Skeletal muscle satellite cell (primary cell): Measurements from ENCODE around the gene NMNAT2.

Source experiments
- H3K27me3 ChIP-seq: 2 replicates; pipeline ENCODE4 v1.7.0; 2013; ENCODE audit warnings: low read length; ENCODE audit not compliant: control insufficient read depth, insufficient read depth
- H3K36me3 ChIP-seq: 2 replicates; pipeline ENCODE4 v1.7.0; 2013; ENCODE audit warnings: mild to moderate bottlenecking, control low read depth, low read length; ENCODE audit not compliant: insufficient read depth
- H3K4me1 ChIP-seq: 2 replicates; pipeline ENCODE4 v1.7.0; 2013; ENCODE audit warnings: low read length; ENCODE audit not compliant: control insufficient read depth, insufficient read depth
- H3K4me2 ChIP-seq: 2 replicates; pipeline ENCODE4 v1.7.0; 2013; ENCODE audit warnings: mild to moderate bottlenecking, low read length
- H3K4me3 ChIP-seq: 2 replicates; pipeline ENCODE4 v1.7.0; 2013; ENCODE audit warnings: low read length
- H3K9ac ChIP-seq: 2 replicates; pipeline ENCODE4 v1.7.0; 2013; ENCODE audit warnings: mild to moderate bottlenecking, low read depth, low read length, moderate library complexity
- H3K9me3 ChIP-seq: replicated peaks from 2 replicates; pipeline ENCODE4 v1.7.0; 2013; ENCODE audit warnings: mild to moderate bottlenecking, control low read depth, low read length

Gene NMNAT2

GRCh38 chr1:183361081-183361480 is 57.1 kb downstream of the NMNAT2 start:
- H3K36me3 ChIP-seq, result no peaks in the 10 kb centered on the region
- H3K4me1 ChIP-seq, result no peaks in the 10 kb centered on the region
- no peak overlapping the region for H3K9ac ChIP-seq
- no peak overlapping the region for H3K4me2 ChIP-seq
- peaks cover 40% of the 10 kb centered on the region for H3K27me3 ChIP-seq
- no peaks in the 10 kb centered on the region for H3K9me3 ChIP-seq
- no peak overlapping the region for H3K4me3 ChIP-seq

GRCh38 chr1:183360473-183360872 is 57.7 kb downstream of the NMNAT2 start:
- Histone ChIP-seq H3K4me3 (no peak overlapping the region), H3K4me1 (no peaks in the 10 kb centered on the region), H3K4me2 (no peak overlapping the region), H3K27me3 (peaks cover 40% of the 10 kb centered on the region), H3K36me3 (no peaks in the 10 kb centered on the region), H3K9ac (no peak overlapping the region), H3K9me3 (no peaks in the 10 kb centered on the region)

DNA sequence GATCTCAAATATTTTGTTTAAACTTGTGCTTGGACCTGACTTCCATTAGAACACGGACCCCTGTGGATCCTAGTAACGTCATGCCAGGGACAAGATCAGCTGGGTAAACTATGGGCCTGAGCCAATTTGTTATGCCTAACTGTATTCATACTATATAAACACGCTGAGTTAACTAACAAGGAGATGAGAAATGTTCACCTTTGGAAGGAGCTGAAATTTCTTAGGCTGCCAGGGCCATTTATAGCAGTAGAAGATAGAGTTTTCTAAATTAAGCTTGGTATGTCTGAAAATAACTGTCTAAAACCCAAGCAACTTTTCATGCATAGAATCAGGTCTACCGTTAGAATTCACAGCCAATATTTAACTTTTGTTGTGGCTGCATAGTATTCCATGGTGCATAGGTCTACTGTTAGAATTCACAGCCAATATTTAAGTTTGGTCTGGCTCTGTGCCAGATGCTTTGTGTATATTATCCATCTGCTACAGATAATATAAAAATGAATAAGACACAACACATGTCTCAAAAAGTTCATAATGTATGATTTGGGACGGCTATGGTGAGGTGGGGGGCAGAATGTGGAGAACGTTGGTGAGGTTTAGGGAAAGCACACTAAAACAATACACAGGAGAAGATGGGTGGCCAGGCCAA is 61.5 kb downstream of the NMNAT2 start:
- Histone ChIP-seq H3K4me1 (no peaks in the 10 kb centered on the region), H3K4me2 (no peak overlapping the region), H3K36me3 (no peaks in the 10 kb centered on the region), H3K27me3 (peaks cover 33% of the 10 kb centered on the region), H3K4me3 (no peak overlapping the region), H3K9ac (no peak overlapping the region), H3K9me3 (no peaks in the 10 kb centered on the region)

DNA sequence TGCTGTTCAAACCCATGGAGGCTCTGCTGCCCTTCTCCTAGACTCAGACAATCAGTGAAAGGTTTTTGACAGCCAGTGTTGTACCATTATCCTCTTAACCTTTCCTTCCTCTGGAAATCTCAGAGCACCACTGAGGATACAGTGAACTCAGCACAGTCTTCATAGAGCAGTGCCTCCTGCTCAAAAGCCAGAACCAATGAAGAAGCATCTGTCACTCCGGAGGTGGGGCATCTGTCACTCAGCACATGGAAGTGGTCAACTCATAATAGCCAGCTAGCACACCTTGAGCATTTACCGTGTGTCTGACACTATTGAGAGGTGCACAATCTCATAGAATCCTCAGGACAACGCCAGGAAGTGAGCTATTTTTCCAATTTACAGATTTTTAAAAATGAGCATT is 62.4 kb downstream of the NMNAT2 start:
- Histone ChIP-seq H3K4me3 (no peak overlapping the region), H3K4me1 (no peaks in the 10 kb centered on the region), H3K27me3 (peaks cover 34% of the 10 kb centered on the region), H3K36me3 (no peaks in the 10 kb centered on the region), H3K9ac (no peak overlapping the region), H3K4me2 (no peak overlapping the region), H3K9me3 (no peaks in the 10 kb centered on the region)

DNA sequence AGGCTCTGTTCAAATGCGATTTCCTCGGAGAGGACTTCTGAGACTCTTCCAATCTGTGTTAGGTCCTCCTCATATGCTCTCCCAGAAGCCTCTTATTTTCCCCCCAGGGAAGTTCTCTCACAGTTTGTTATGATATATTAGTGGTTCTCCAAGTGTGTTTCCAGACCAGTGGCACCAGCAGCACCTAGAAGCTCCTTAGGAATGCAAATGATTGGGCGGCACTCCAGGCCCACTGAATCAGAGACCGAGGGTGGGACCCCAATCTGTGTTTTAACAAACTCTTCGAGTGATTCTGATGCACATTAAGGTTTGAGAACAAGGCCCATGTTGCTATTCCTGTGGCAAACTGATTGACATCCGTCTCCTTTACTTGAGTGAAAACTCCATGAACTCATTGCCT is 63.0 kb downstream of the NMNAT2 start:
- Histone ChIP-seq H3K4me1 (no peaks in the 10 kb centered on the region), H3K27me3 (peaks cover 35% of the 10 kb centered on the region), H3K9ac (no peak overlapping the region), H3K36me3 (no peaks in the 10 kb centered on the region), H3K4me3 (no peak overlapping the region), H3K4me2 (no peak overlapping the region), H3K9me3 (no peaks in the 10 kb centered on the region)

- Histone ChIP-seq H3K36me3 (no peaks in the 10 kb centered on the region), H3K9ac (no peak overlapping the region), H3K9me3 (no peaks in the 10 kb centered on the region), H3K4me2 (no peak overlapping the region), H3K4me1 (no peaks in the 10 kb centered on the region), H3K27me3 (peaks cover 34% of the 10 kb centered on the region), H3K4me3 (no peak overlapping the region)
Measured at GRCh38 chr1:183353597-183353996, 64.6 kb downstream of the NMNAT2 start.

DNA sequence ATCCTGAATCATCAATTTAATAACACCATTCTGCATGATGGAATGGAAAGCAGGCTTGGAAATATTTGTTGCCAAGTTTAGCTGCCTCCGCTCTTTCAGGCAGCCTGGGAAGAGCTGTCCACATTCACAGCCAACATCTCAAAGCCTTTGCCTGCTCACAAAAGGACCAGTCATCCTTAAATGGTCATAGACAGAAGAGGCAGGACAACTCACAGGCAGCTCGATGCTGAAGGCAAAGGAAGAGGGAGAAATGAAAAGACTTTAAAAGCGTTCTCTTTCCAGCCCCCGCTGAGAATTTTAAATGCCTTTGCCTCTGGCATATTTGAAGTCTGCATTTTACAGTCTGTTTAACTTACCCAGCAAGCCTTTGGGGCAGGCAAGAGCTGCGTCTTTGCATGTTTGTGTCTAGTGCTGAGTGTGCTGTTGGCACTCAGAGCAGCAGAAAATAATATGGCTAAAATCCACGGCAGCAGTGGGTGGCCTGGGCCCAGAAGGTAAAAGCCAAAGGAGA is 68.9 kb downstream of the NMNAT2 start:
- H3K9ac ChIP-seq, result no peak overlapping the region
- no peak overlapping the region for H3K4me2 ChIP-seq
- H3K9me3 ChIP-seq, result no peaks in the 10 kb centered on the region
- peaks cover 43% of the 10 kb centered on the region for H3K27me3 ChIP-seq
- no peak overlapping the region for H3K4me3 ChIP-seq
- H3K4me1 ChIP-seq, result no peaks in the 10 kb centered on the region
- H3K36me3 ChIP-seq, result no peaks in the 10 kb centered on the region

- Histone ChIP-seq H3K4me2 (no peak overlapping the region), H3K4me1 (no peaks in the 10 kb centered on the region), H3K9ac (no peak overlapping the region), H3K36me3 (no peaks in the 10 kb centered on the region), H3K9me3 (no peaks in the 10 kb centered on the region), H3K4me3 (no peak overlapping the region), H3K27me3 (peaks cover 37% of the 10 kb centered on the region)
Measured at GRCh38 chr1:183346276-183346732, 71.9 kb downstream of the NMNAT2 start.

DNA sequence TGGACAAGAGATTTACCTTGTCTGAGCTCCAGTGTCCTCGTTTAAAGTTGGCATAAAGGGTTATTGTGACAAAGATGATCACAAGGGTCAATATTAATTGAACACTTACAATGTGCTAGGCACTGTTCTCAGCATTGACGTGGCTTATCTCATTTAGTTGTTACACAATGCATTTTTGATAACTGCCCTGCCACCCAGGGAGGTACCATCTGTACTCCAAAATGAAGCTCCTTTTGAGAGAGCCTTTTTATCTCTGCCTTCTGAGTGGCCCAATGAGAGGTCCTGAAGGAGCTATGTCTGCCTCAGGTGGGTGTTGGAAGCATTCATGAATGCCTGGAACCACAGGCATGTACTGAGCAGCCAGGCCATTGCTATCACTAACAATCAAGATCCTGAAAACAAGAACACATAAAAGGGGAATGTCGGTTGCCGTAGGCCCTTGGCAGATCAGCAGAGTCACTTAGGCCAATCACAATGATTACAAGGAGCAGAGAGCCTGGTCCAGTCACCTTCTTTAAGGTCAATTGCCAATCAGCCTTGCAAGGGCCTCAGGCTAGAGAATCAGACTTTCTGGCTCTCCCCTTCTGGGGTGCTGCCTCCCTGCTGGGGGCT is 78.5 kb downstream of the NMNAT2 start:
- peaks cover 19% of the 10 kb centered on the region for H3K27me3 ChIP-seq
- H3K9me3 ChIP-seq, result no peaks in the 10 kb centered on the region
- H3K9ac ChIP-seq, result no peak overlapping the region
- H3K4me3 ChIP-seq, result no peak overlapping the region
- no peaks in the 10 kb centered on the region for H3K4me1 ChIP-seq
- no peak overlapping the region for H3K4me2 ChIP-seq
- H3K36me3 ChIP-seq, result no peaks in the 10 kb centered on the region

- no peak overlapping the region for H3K9ac ChIP-seq
Measured at GRCh38 chr1:183331091-183331742, 87.0 kb downstream of the NMNAT2 start.

DNA sequence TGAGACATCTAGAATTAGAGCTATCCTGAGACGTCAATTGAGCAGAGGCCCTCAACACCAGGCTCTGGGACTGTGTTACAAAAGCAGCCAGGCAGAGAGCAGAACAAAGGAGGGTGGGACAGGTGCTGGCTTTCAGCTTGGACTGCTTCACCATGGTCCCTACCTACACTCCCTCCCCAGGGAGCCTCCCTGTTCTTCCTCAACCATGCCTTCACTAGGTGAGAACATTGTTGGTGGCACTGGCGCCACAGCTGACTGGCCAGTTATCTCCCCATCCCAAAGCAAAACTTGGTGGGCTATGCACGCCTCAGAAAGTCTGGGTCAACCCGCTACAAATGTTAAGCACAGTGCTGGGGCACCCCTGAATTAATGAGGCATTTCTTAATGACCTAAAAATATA is 87.8 kb downstream of the NMNAT2 start:
- H3K4me2 ChIP-seq, result no peak overlapping the region
- H3K36me3 ChIP-seq, result no peaks in the 10 kb centered on the region

More at GRCh38 chr1:183331091-183331742, 87.0 kb downstream of the NMNAT2 start:
- H3K4me1 ChIP-seq, result no peaks in the 10 kb centered on the region
- H3K36me3 ChIP-seq, result no peaks in the 10 kb centered on the region
- H3K4me3 ChIP-seq, result no peak overlapping the region
- H3K4me2 ChIP-seq, result no peak overlapping the region
- H3K9me3 ChIP-seq, result no peaks in the 10 kb centered on the region
- H3K27me3 ChIP-seq, result peaks cover 62% of the 10 kb centered on the region

More for the DNA sequence above, 87.8 kb downstream of the NMNAT2 start:
- Histone ChIP-seq H3K9ac (no peak overlapping the region), H3K27me3 (peaks cover 54% of the 10 kb centered on the region), H3K4me1 (no peaks in the 10 kb centered on the region), H3K4me3 (no peak overlapping the region), H3K9me3 (no peaks in the 10 kb centered on the region)
